ENCODE data around the gene CFC1B.
"Not testable (repeated sequence)": the region's sequence is repeated elsewhere in the genome, so short reads cannot be mapped to it uniquely, and the experiment has no call there.

CFC1B gene

GRCh38 chr2:130520992-130521391 lies at the start of gene CFC1B:
CFC1B (plus strand) TSS chr2:130521222; CDS start chr2:130521485, 263 bp downstream.
- not testable (repeated sequence) for DNase-seq (ENCODE audit: low read depth); H3K4me3 ChIP-seq (ENCODE audit: low read depth, low read length)

GRCh38 chr2:130491073-130491472 lies 29.9 kb upstream of the CFC1B start:
- not testable (repeated sequence) for DNase-seq (ENCODE audit: low read depth)

GRCh38 chr2:130509228-130509627 lies 11.8 kb upstream of the CFC1B start, which contains the start of gene POTEI:
POTEI (minus strand) TSS chr2:130509328; CDS start chr2:130509235, 93 bp downstream.
- DNase-seq (ENCODE audit: low read depth); H3K4me3 ChIP-seq (ENCODE audit: low read depth, low read length): not testable (repeated sequence)

More at GRCh38 chr2:130491073-130491472, 29.9 kb upstream of the CFC1B start:
- H3K4me3 ChIP-seq (ENCODE audit: low read depth, low read length): not testable (repeated sequence)

GRCh38 chr2:130510807-130511746 lies 9.9 kb upstream of the CFC1B start:
- not testable (repeated sequence) for H3K4me3 ChIP-seq (ENCODE audit: low read depth, low read length); DNase-seq (ENCODE audit: low read depth)

GRCh38 chr2:130511747-130512451 lies 9.1 kb upstream of the CFC1B start:
- DNase-seq (ENCODE audit: low read depth); H3K4me3 ChIP-seq (ENCODE audit: low read depth, low read length): not testable (repeated sequence)

GRCh38 chr2:130518516-130519106 lies 2.4 kb upstream of the CFC1B start:
- H3K4me3 ChIP-seq (ENCODE audit: low read depth, low read length); DNase-seq (ENCODE audit: low read depth): not testable (repeated sequence)

- DNase-seq (ENCODE audit: low read depth); H3K4me3 ChIP-seq (ENCODE audit: low read depth, low read length): not testable (repeated sequence)
Measured at GRCh38 chr2:130522390-130522789, 1.4 kb downstream of the CFC1B start.

- H3K4me3 ChIP-seq (ENCODE audit: low read depth, low read length); DNase-seq (ENCODE audit: low read depth): not testable (repeated sequence)
Measured at GRCh38 chr2:130527365-130527967, 6.4 kb downstream of the CFC1B start.

- not testable (repeated sequence) for DNase-seq (ENCODE audit: low read depth); H3K4me3 ChIP-seq (ENCODE audit: low read depth, low read length)
Measured at GRCh38 chr2:130529545-130529944, 8.5 kb downstream of the CFC1B start.

GRCh38 chr2:130530212-130530611 lies 9.2 kb downstream of the CFC1B start:
- H3K4me3 ChIP-seq (ENCODE audit: low read depth, low read length); DNase-seq (ENCODE audit: low read depth): not testable (repeated sequence)

GRCh38 chr2:130531225-130531624 lies 10.2 kb downstream of the CFC1B start:
- H3K4me3 ChIP-seq (ENCODE audit: low read depth, low read length); DNase-seq (ENCODE audit: low read depth): not testable (repeated sequence)

GRCh38 chr2:130531672-130532071 lies 10.7 kb downstream of the CFC1B start:
- not testable (repeated sequence) for DNase-seq (ENCODE audit: low read depth); H3K4me3 ChIP-seq (ENCODE audit: low read depth, low read length)

GRCh38 chr2:130536654-130537053 lies 15.6 kb downstream of the CFC1B start:
- H3K4me3 ChIP-seq (ENCODE audit: low read depth, low read length); DNase-seq (ENCODE audit: low read depth): not testable (repeated sequence)

- not testable (repeated sequence) for H3K4me3 ChIP-seq (ENCODE audit: low read depth, low read length); DNase-seq (ENCODE audit: low read depth)
Measured at GRCh38 chr2:130538271-130538670, 17.2 kb downstream of the CFC1B start.

- H3K4me3 ChIP-seq (ENCODE audit: low read depth, low read length); DNase-seq (ENCODE audit: low read depth): not testable (repeated sequence)
Measured at GRCh38 chr2:130542789-130543188, 21.8 kb downstream of the CFC1B start.

GRCh38 chr2:130543785-130544528 lies 22.9 kb downstream of the CFC1B start:
- not testable (repeated sequence) for H3K4me3 ChIP-seq (ENCODE audit: low read depth, low read length); DNase-seq (ENCODE audit: low read depth)

- H3K4me3 ChIP-seq (ENCODE audit: low read depth, low read length); DNase-seq (ENCODE audit: low read depth): not testable (repeated sequence)
Measured at GRCh38 chr2:130544978-130545377, 24.0 kb downstream of the CFC1B start.

- not testable (repeated sequence) for H3K4me3 ChIP-seq (ENCODE audit: low read depth, low read length); DNase-seq (ENCODE audit: low read depth)
Measured at GRCh38 chr2:130548418-130548817, 27.4 kb downstream of the CFC1B start.

Data from NB4 (cell line).